ENCODE data around the gene PSMB5. TPM values are rescaled to one million over a fixed set of nuclear protein-coding genes. Genes with fewer than 3 reads are reported as not detected.

The PSMB5 gene
- total RNA-seq, 1 donor from 2014 or later, result 239 TPM

DNA sequence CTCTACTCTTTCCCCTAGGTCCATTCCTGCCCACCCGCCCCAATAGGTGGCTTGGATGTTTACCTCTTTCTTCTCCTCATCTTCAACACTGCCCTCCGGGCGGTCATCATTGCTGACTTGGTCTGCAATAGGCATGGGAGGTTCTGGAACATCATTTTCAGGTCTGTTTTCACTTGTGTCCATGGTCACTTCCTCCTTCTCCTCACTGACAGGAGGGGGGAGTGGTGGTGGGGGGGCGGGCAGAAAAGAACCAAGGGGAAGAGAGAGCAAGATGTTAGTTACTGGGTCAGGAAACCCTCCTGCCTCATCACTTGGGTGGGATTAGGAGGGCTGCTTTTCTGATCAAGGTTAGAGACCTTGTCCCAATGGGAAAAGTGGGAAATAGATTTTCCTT lies 34.7 kb upstream of the PSMB5 start:
- Histone ChIP-seq H4K20me1 (ENCODE audit: insufficient read depth, low read length) (peaks cover 66% of the 10 kb centered on the region), H3K36me3 (ENCODE audit: insufficient read depth, low read length) (peaks cover 45% of the 10 kb centered on the region), H3K4me3 (ENCODE audit: insufficient read depth, low read depth, low read length) (no peak overlapping the region), H2AFZ (ENCODE audit: low read depth, low read length) (no peak overlapping the region), H3K27me3 (ENCODE audit: insufficient read depth, low read length) (no peaks in the 10 kb centered on the region), H3K4me2 (ENCODE audit: low read length) (peak overlapping the region; percentile 97), H3K4me1 (ENCODE audit: insufficient read depth, low read length) (peaks cover 43% of the 10 kb centered on the region), H3K9me3 (ENCODE audit: insufficient read depth, low read depth, low read length) (no peaks in the 10 kb centered on the region), H3K27ac (ENCODE audit: low read depth, low read length) (peak overlapping the region; percentile 13), H3K79me2 (ENCODE audit: insufficient read depth, low read length) (peaks cover 83% of the 10 kb centered on the region), H3K9ac (ENCODE audit: low read length) (peak overlapping the region; percentile 99)
- TF ChIP-seq CTCF (IDR thresholded peaks at IDR 0.05; ENCODE audit: insufficient read depth, low read depth, low read length) (no peak), EZH2 (IDR thresholded peaks at IDR 0.05; ENCODE audit: insufficient read depth, low read length) (no peak)
- Mint-ChIP-seq H3K9me3 (ENCODE audit: unreplicated experiment) (no peaks in the 10 kb centered on the region), H3K27ac (ENCODE audit: unreplicated experiment) (peak overlapping the region; percentile 58), H3K4me3 (ENCODE audit: unreplicated experiment) (peak overlapping the region; percentile 97), H3K4me1 (ENCODE audit: low read depth, unreplicated experiment) (peaks cover 35% of the 10 kb centered on the region), H3K36me3 (ENCODE audit: low read depth, unreplicated experiment) (peaks cover 6% of the 10 kb centered on the region), H3K27me3 (ENCODE audit: low read depth, unreplicated experiment) (no peaks in the 10 kb centered on the region)
- no peak for DNase-seq (ENCODE audit: low read depth)
- FAIRE-seq, result no peak

- peak overlapping the region; percentile 58 for H3K27ac Mint-ChIP-seq (ENCODE audit: unreplicated experiment)
- TF ChIP-seq CTCF (IDR thresholded peaks at IDR 0.05; ENCODE audit: insufficient read depth, low read depth, low read length) (peak; percentile 100), EZH2 (IDR thresholded peaks at IDR 0.05; ENCODE audit: insufficient read depth, low read length) (no peak)
- Histone ChIP-seq H3K27ac (ENCODE audit: low read depth, low read length) (no peak overlapping the region), H3K9me3 (ENCODE audit: insufficient read depth, low read depth, low read length) (no peaks in the 10 kb centered on the region), H4K20me1 (ENCODE audit: insufficient read depth, low read length) (peaks cover 71% of the 10 kb centered on the region), H3K4me2 (ENCODE audit: low read length) (peak overlapping the region; percentile 97), H3K36me3 (ENCODE audit: insufficient read depth, low read length) (peaks cover 50% of the 10 kb centered on the region), H3K79me2 (ENCODE audit: insufficient read depth, low read length) (peaks cover 87% of the 10 kb centered on the region), H3K4me1 (ENCODE audit: insufficient read depth, low read length) (peaks cover 43% of the 10 kb centered on the region), H3K4me3 (ENCODE audit: insufficient read depth, low read depth, low read length) (peak overlapping the region; percentile 14), H3K27me3 (ENCODE audit: insufficient read depth, low read length) (no peaks in the 10 kb centered on the region), H2AFZ (ENCODE audit: low read depth, low read length) (no peak overlapping the region), H3K9ac (ENCODE audit: low read length) (peak overlapping the region; percentile 99)
- FAIRE-seq, result peak; percentile 13
- H3K9me3 Mint-ChIP-seq (ENCODE audit: unreplicated experiment), result no peaks in the 10 kb centered on the region
- no peaks in the 10 kb centered on the region for H3K27me3 Mint-ChIP-seq (ENCODE audit: low read depth, unreplicated experiment)
- H3K4me1 Mint-ChIP-seq (ENCODE audit: low read depth, unreplicated experiment), result peaks cover 37% of the 10 kb centered on the region
- peaks cover 11% of the 10 kb centered on the region for H3K36me3 Mint-ChIP-seq (ENCODE audit: low read depth, unreplicated experiment)
- H3K4me3 Mint-ChIP-seq (ENCODE audit: unreplicated experiment), result peak overlapping the region; percentile 78
- DNase-seq (ENCODE audit: low read depth), result peak; percentile 78
These were observed 34.2 kb upstream of the PSMB5 start for GRCh38 chr14:23068789-23069412.
